ENCODE measurements around the gene PACSIN2.

Gene PACSIN2

DNA sequence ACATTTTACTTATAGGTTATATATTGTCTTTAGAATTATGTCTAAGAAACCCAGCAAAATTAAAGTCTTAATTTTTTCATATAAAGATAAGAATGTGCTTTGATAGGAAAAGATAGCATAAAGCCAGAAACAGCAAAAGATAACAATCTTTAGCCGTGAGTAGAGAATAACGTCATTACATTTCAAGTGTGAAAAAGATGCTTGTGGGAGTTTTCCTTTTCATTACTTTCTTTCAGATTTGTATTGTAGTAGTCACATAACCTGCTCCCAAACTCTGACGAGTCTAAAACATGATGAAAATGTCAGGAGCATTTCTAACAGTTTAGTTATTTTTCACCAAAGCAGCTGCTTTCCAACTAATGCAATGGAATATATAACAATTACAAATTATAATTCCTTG is 189.2 kb downstream of the PACSIN2 start:
- H3K4me1 ChIP-seq (ENCODE audit: control insufficient read depth, insufficient read depth, low read length) = no peaks in the 10 kb centered on the region
- no peak overlapping the region for H3K9ac ChIP-seq (ENCODE audit: low read depth, low read length)
- no peaks in the 10 kb centered on the region for H3K27me3 ChIP-seq (ENCODE audit: control insufficient read depth, insufficient read depth, low read length)
- no peaks in the 10 kb centered on the region for H3K36me3 ChIP-seq (ENCODE audit: control insufficient read depth, insufficient read depth, low read length)
- H3K9me3 ChIP-seq (ENCODE audit: control insufficient read depth, insufficient read depth, low read length) = no peaks in the 10 kb centered on the region
- no peak overlapping the region for H3K4me3 ChIP-seq (ENCODE audit: low read depth, low read length)

DNA sequence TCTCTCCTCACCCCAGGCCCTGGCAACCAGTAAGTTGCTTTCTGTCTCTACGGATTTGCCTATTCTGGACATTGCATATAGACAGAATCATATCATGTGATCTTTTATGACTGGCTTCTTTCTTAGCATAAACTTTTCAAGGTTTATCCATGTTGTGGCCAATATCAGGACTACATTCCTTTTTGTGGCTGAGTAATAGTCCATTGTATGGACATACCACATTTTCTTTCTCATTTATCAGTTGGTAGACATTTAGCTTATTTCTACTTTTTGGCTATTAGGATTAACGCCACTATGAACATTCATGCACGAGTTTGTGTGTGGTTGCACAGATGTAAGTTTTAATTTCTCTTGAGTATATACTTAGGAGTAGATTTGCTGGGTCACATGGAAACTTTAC is 193.6 kb downstream of the PACSIN2 start:
- no peaks in the 10 kb centered on the region for H3K4me1 ChIP-seq (ENCODE audit: control insufficient read depth, insufficient read depth, low read length)
- no peak overlapping the region for H3K4me3 ChIP-seq (ENCODE audit: low read depth, low read length)
- no peaks in the 10 kb centered on the region for H3K9me3 ChIP-seq (ENCODE audit: control insufficient read depth, insufficient read depth, low read length)
- no peaks in the 10 kb centered on the region for H3K27me3 ChIP-seq (ENCODE audit: control insufficient read depth, insufficient read depth, low read length)
- H3K9ac ChIP-seq (ENCODE audit: low read depth, low read length) = no peak overlapping the region
- H3K36me3 ChIP-seq (ENCODE audit: control insufficient read depth, insufficient read depth, low read length) = no peaks in the 10 kb centered on the region

DNA sequence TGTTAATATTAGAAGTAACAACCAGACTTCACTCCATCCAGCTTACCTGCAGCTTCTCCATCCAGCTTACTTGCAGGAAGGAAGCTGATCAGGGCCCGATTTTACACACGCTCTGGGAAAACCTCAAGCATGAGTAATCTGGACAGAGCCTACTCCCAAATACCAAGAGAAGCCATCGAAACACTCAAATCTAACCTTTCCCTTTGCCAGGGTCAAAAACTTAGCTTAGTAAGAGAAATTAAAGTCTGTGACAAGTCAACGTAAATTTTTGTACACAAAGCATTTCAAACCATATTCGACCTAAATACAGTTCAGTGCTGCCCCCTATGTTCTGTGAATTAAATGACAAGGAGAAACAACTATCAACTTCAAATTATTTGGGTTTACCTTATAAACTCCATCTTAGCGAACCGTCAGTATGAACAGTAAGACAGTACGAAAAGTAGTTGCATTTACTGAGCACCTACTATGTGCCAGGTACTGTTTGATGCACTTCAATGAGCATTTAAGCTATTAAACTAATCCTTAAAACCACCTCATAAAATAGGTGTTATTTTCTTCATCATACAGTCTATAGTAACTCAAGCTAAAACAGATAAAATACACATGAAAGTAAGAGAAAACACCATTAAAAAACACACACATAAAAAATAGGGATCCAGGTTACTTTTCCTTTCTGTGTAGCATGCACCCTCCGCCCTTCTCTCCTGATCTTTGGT is 194.7 kb downstream of the PACSIN2 start:
- H3K9me3 ChIP-seq (ENCODE audit: control insufficient read depth, insufficient read depth, low read length) = no peaks in the 10 kb centered on the region
- no peaks in the 10 kb centered on the region for H3K36me3 ChIP-seq (ENCODE audit: control insufficient read depth, insufficient read depth, low read length)
- no peak overlapping the region for H3K4me3 ChIP-seq (ENCODE audit: low read depth, low read length)
- no peaks in the 10 kb centered on the region for H3K27me3 ChIP-seq (ENCODE audit: control insufficient read depth, insufficient read depth, low read length)
- H3K9ac ChIP-seq (ENCODE audit: low read depth, low read length) = no peak overlapping the region
- H3K4me1 ChIP-seq (ENCODE audit: control insufficient read depth, insufficient read depth, low read length) = no peaks in the 10 kb centered on the region
